Fibroblast of lung (primary cell): Measurements from ENCODE around the gene MKI67. TPM values are rescaled to one million over a fixed set of nuclear protein-coding genes. Genes with fewer than 3 reads are reported as not detected.

Experiments
- DNase-seq, 2 donors: peaks; one replicate each; pipeline versions ENCODE4 v3.0.0 to v3.0.0-alpha.2; 2010; ENCODE audit warnings: low read depth in 2 of 2
- H2AFZ ChIP-seq: 2 replicates; pipeline ENCODE4 v1.5.1; 2012; ENCODE audit warnings: low read length, control low read depth, inconsistent platforms
- H3K27ac ChIP-seq: 2 replicates; pipeline ENCODE4 v1.5.1; 2011; ENCODE audit warnings: low read length, control low read depth; ENCODE audit not compliant: insufficient read depth
- H3K27me3 ChIP-seq: 2 replicates; pipeline ENCODE4 v1.5.1; 2011; ENCODE audit warnings: mild to moderate bottlenecking, low read length; ENCODE audit not compliant: control insufficient read depth, insufficient read depth
- H3K36me3 ChIP-seq: 2 replicates; pipeline ENCODE4 v1.5.1; 2011; ENCODE audit warnings: low read length; ENCODE audit not compliant: control insufficient read depth, insufficient read depth
- H3K4me1 ChIP-seq: 2 replicates; pipeline ENCODE4 v1.5.1; 2011; ENCODE audit warnings: low read length; ENCODE audit not compliant: control insufficient read depth, insufficient read depth; ENCODE audit errors: extremely low read depth
- H3K4me2 ChIP-seq: 2 replicates; pipeline ENCODE4 v1.5.1; 2011; ENCODE audit warnings: low read length, control low read depth; ENCODE audit not compliant: insufficient read depth; ENCODE audit errors: extremely low read depth
- H3K4me3 ChIP-seq, 4 experiments: fragments of 200-600 bp in 1 of 4; sonication (generic) in 1 of 4; replicated peaks in 1 of 4; 2 replicates each; pipeline ENCODE4 v1.5.1; 2011 to 2016; ENCODE audit warnings: low read length in 4 of 4, low read depth in 3 of 4, mild to moderate bottlenecking in 3 of 4, control low read depth in 2 of 4, inconsistent platforms in 1 of 4, mixed read lengths in 1 of 4; ENCODE audit not compliant: insufficient read depth in 1 of 4; ENCODE audit errors: control extremely low read depth in 1 of 4
- H3K79me2 ChIP-seq: 2 replicates; pipeline ENCODE4 v1.5.1; 2012; ENCODE audit warnings: mild to moderate bottlenecking, low read length, inconsistent platforms; ENCODE audit not compliant: control insufficient read depth, insufficient read depth
- H3K9ac ChIP-seq: 2 replicates; pipeline ENCODE4 v1.5.1; 2011; ENCODE audit warnings: mild to moderate bottlenecking, low read length, control low read depth; ENCODE audit not compliant: insufficient read depth
- H3K9me3 ChIP-seq: 2 replicates; pipeline ENCODE4 v1.5.1; 2012; ENCODE audit warnings: low read depth, low read length; ENCODE audit not compliant: control insufficient read depth, insufficient read depth
- H4K20me1 ChIP-seq: 2 replicates; pipeline ENCODE4 v1.5.1; 2011; ENCODE audit warnings: low read length; ENCODE audit not compliant: control insufficient read depth, insufficient read depth; ENCODE audit errors: extremely low read depth
- CTCF ChIP-seq, 2 donors: IDR thresholded peaks in 1 of 2; conservative IDR thresholded peaks in 1 of 2; 1 replicate in 1 of 2; 2 replicates in 1 of 2; pipeline ENCODE4 v1.5.1; 2011 to 2012; ENCODE audit warnings: low read length in 2 of 2, control low read depth in 1 of 2, inconsistent platforms in 1 of 2, low read depth in 1 of 2, mild to moderate bottlenecking in 1 of 2
- EZH2 ChIP-seq: IDR thresholded peaks from 2 replicates; pipeline ENCODE4 v1.5.1; 2012; ENCODE audit warnings: low read length, control low read depth, mild to moderate bottlenecking; ENCODE audit errors: missing control alignments
- polyA plus RNA-seq, 2 donors: library from polyadenylated mRNA; depleted of rRNA in 1 of 2; stranded (reverse) in 1 of 2; unstranded in 1 of 2; fragments of >200 nt; gene quantifications; 2 replicates each; pipeline ENCODE4 v1.2.1, GENCODE V29; 2011 to 2012; ENCODE audit warnings: missing spikeins in 1 of 2
- total RNA-seq: library from RNA; depleted of rRNA; stranded (reverse); fragments of >200 nt; gene quantifications from 2 replicates; pipeline ENCODE4 v1.2.1, GENCODE V29; 2014

MKI67 gene
- total and polyA plus RNA-seq, 2 donors (not counting 1 experiment from before 2014, with no cell fraction given) = 4.3 to 6.4 TPM

- H3K9ac ChIP-seq = no peak overlapping the region
- H3K9me3 ChIP-seq = no peaks in the 10 kb centered on the region
- H3K4me3 ChIP-seq = no peak overlapping the region
- no peak overlapping the region for H3K4me2 ChIP-seq
- no peaks in the 10 kb centered on the region for H3K79me2 ChIP-seq
- no peaks in the 10 kb centered on the region for H4K20me1 ChIP-seq
- no peak overlapping the region for H3K27ac ChIP-seq
- H3K36me3 ChIP-seq = no peaks in the 10 kb centered on the region
- no peaks in the 10 kb centered on the region for H3K4me1 ChIP-seq
- no peaks in the 10 kb centered on the region for H3K27me3 ChIP-seq
- TF ChIP-seq CTCF (conservative IDR thresholded peaks at IDR 0.05 in 1 of 2, IDR thresholded peaks at IDR 0.05 in 1 of 2; ENCODE audit: low read depth in 1 of 2, low read length in 2 of 2) = no peak
- no peak for TF ChIP-seq EZH2
- DNase-seq = no peak
- no peak overlapping the region for H2AFZ ChIP-seq
These were observed 76.1 kb downstream of the MKI67 start for GRCh38 chr10:128050121-128050516.

DNA sequence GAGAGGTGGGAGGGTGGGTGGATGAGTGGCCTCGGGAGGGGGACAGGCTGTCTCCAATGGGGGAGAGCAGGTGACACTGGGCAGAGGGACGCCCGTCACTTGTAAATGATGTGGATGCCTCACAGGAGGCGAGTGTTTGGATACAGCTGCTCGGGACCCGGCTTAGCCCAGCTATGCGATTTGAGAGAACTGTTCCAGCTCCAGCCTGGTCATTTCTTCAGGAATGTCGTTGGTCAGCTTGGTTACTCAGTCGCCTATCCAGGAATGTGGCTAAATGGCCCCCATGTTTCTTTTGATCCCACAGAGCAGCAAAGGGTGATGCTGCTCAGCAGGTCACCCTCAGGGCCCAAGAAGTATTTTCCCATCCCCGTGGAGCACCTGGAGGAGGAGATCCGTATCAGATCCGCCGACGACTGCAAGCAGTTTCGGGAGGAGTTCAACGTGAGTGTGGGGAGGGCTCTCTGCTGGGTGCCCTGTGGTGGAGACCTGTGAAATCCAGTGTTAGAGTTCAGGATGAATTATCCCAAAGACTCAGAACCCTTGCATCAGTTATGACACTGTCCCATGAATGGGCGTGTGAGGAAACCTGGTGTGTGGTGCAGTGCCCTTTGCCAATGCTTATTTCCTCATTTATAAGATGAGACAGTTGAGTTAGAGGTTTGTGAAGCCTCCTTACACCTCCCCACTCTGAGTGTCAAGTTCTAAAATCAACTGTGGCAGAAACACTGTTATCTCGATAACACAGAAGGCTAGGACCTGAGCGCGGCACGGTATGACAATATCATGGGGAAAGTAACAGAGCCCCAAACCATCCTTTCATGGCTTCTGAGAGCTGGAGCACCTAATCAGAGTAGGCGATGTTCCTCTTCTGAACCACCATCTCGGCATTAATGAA lies 76.8 kb downstream of the MKI67 start:
- no peak overlapping the region for H2AFZ ChIP-seq
- no peak for TF ChIP-seq CTCF (conservative IDR thresholded peaks at IDR 0.05 in 1 of 2, IDR thresholded peaks at IDR 0.05 in 1 of 2; ENCODE audit: low read depth in 1 of 2, low read length in 2 of 2)
- TF ChIP-seq EZH2 = no peak
- DNase-seq = no peak
- H3K79me2 ChIP-seq = no peaks in the 10 kb centered on the region
- no peak overlapping the region for H3K4me3 ChIP-seq
- no peak overlapping the region for H3K27ac ChIP-seq
- H3K9me3 ChIP-seq = no peaks in the 10 kb centered on the region
- no peak overlapping the region for H3K9ac ChIP-seq
- no peaks in the 10 kb centered on the region for H3K4me1 ChIP-seq
- no peaks in the 10 kb centered on the region for H3K36me3 ChIP-seq
- no peaks in the 10 kb centered on the region for H3K27me3 ChIP-seq
- H3K4me2 ChIP-seq = no peak overlapping the region
- H4K20me1 ChIP-seq = no peaks in the 10 kb centered on the region

- TF ChIP-seq EZH2 (no peak), CTCF (conservative IDR thresholded peaks at IDR 0.05 in 1 of 2, IDR thresholded peaks at IDR 0.05 in 1 of 2; ENCODE audit: low read depth in 1 of 2, low read length in 2 of 2) (no peak)
- H2AFZ ChIP-seq = no peak overlapping the region
- H3K9me3 ChIP-seq = no peaks in the 10 kb centered on the region
- DNase-seq = no peak
- H3K4me1 ChIP-seq = no peaks in the 10 kb centered on the region
- H3K79me2 ChIP-seq = no peaks in the 10 kb centered on the region
- H3K4me2 ChIP-seq = no peak overlapping the region
- no peak overlapping the region for H3K4me3 ChIP-seq
- no peak overlapping the region for H3K27ac ChIP-seq
- no peaks in the 10 kb centered on the region for H4K20me1 ChIP-seq
- no peaks in the 10 kb centered on the region for H3K36me3 ChIP-seq
- no peaks in the 10 kb centered on the region for H3K27me3 ChIP-seq
- no peak overlapping the region for H3K9ac ChIP-seq
These were observed 77.4 kb downstream of the MKI67 start for GRCh38 chr10:128048819-128049210.
